Transverse colon (tissue), 4 donors: ENCODE results near the gene SEC14L1. TPM values are rescaled to one million over a fixed set of nuclear protein-coding genes. Genes with fewer than 3 reads are reported as not detected.
A peak's percentile ranks its signal among the peaks of the same experiment; 100 is the strongest.

Experiments
- DNase-seq: peaks from one replicate; pipeline ENCODE4 v3.0.0-alpha.2; 2019
- H3K27ac ChIP-seq, 4 donors: fragments of 200-600 bp; sonication (generic); 2 replicates each; pipeline ENCODE4 v1.5.1; 2016 to 2018; ENCODE audit warnings: inconsistent platforms in 4 of 4
- H3K27me3 ChIP-seq: fragments of 200-600 bp; sonication (generic); 2 replicates; pipeline ENCODE4 v1.5.1; 2017; ENCODE audit warnings: inconsistent platforms
- H3K36me3 ChIP-seq, 4 donors: fragments of 200-600 bp; sonication (generic); 2 replicates each; pipeline ENCODE4 v1.5.1; 2017 to 2019; ENCODE audit warnings: inconsistent platforms in 4 of 4
- H3K4me1 ChIP-seq, 4 donors: fragments of 200-600 bp; sonication (generic); 2 replicates each; pipeline ENCODE4 v1.5.1; 2017 to 2020; ENCODE audit warnings: inconsistent platforms in 4 of 4
- H3K4me3 ChIP-seq, 4 donors: fragments of 200-600 bp; sonication (generic); 1 replicate in 1 of 4; 2 replicates in 3 of 4; pipeline versions ENCODE4 v1.5.1 to v1.6.1; 2017 to 2019; ENCODE audit warnings: inconsistent platforms in 4 of 4
- H3K9me3 ChIP-seq, 2 donors: fragments of 200-600 bp; sonication (generic); 2 replicates each; pipeline ENCODE4 v1.5.1; 2017 to 2019; ENCODE audit warnings: inconsistent platforms in 2 of 2
- CTCF ChIP-seq, 5 experiments: fragments of 200-600 bp in 3 of 5; fragments of 450-650 bp in 2 of 5; sonication (generic) in 3 of 5; IDR thresholded peaks; 1 replicate in 2 of 5; 2 replicates in 3 of 5; pipeline ENCODE4 v1.5.1; 2016 to 2017; ENCODE audit warnings: antibody characterized with exemption in 5 of 5, inconsistent platforms in 3 of 5, mild to moderate bottlenecking in 2 of 5, moderate library complexity in 1 of 5
- EP300 ChIP-seq: sonication (generic); formaldehyde crosslinking; IDR thresholded peaks from one replicate; pipeline ENCODE4 v1.6.1; 2017; ENCODE audit warnings: antibody characterized with exemption, low read depth
- POLR2A ChIP-seq: fragments of 450-650 bp; IDR thresholded peaks from one replicate; pipeline ENCODE4 v1.6.1; 2016; ENCODE audit warnings: antibody characterized with exemption, mild to moderate bottlenecking, moderate library complexity
- POLR2AphosphoS5 ChIP-seq, 3 donors: sonication (generic); formaldehyde crosslinking; IDR thresholded peaks; one replicate each; pipeline ENCODE4 v1.6.1; 2016; ENCODE audit warnings: antibody characterized with exemption in 3 of 3
- WGBS, 2 donors: methylation state at CpG; one replicate each; pipeline ENCODE4 v1.1.5; 2018; ENCODE audit warnings: low coverage in 1 of 2; 5-methylcytosine and 5-hydroxymethylcytosine counted together
- in situ Hi-C, 4 donors: fragments of 200-750 bp; cut with MboI; loops; one replicate each; pipeline versions ENCODE4 v1.15.0 to v1.15.1; 2017; ENCODE audit warnings: low sequenced_read_pairs in 3 of 4, low pct_ligation_motif_present in 1 of 4, low pct_unique_long_range_greater_than_20kb in 1 of 4
- intact Hi-C: fragments of 100-400 bp; cut with DNase I; formaldehyde crosslinking; loops from one replicate; pipeline ENCODE4 v1.15.1; 2023; ENCODE audit warnings: low total_unique reads
- total RNA-seq, 4 donors: library from RNA; depleted of rRNA; stranded (reverse); fragments of >200 nt; gene quantifications; one replicate each; pipeline ENCODE4 v1.1.0, GENCODE V29; 2016

SEC14L1 gene
- total RNA-seq, 4 donors from 2014 or later = 16.8 to 34.6 (median 23.8) TPM

DNA sequence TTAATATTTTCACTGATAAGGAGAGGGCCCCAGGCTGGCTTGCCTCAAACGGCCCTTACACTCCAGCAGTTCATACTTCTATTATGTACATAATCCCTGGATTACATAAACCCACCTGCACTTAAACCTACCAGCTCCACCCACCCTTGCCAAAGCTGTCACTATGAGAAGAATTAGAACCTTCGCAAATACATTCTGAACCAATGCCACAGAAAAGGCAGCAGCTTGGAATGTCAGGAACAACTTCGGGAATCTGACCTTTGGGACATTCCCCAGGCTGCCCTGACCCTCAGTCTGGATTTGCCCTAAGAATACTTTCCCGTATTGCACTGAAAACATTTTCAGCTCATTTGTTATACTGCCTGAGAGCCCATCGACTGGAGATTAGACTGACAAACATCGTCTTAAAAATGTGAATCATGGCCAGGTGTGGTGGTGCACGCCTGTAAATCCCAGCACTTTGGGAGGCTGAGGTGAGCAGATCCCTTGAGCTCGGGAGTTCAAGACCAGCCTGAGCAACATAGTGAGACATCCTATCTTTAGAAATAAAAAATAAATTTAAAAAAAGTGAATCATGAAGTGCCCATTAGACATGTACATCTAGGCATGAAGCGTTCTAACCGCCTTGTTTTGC is 21.0 kb upstream of the SEC14L1 start:
- Histone ChIP-seq H3K27me3 (no peaks in the 10 kb centered on the region), H3K9me3 (no peaks in the 10 kb centered on the region), H3K4me1 (peaks cover 0 to 21% (median 3%) of the 10 kb centered on the region in 4 donors), H3K27ac (no peak overlapping the region), H3K36me3 (no peaks in the 10 kb centered on the region), H3K4me3 (no peak overlapping the region)
- TF ChIP-seq POLR2AphosphoS5 (IDR thresholded peaks at IDR 0.05) (no peak), EP300 (no peak), CTCF (IDR thresholded peaks at IDR 0.05) (no peak), POLR2A (no peak)
- intact Hi-C loops = no loop called here
- in situ Hi-C loops = no loop called here
- 68 to 90% methylated on average over 10 of the region's 10 CpGs for WGBS, 2 donors
- DNase-seq = no peak

DNA sequence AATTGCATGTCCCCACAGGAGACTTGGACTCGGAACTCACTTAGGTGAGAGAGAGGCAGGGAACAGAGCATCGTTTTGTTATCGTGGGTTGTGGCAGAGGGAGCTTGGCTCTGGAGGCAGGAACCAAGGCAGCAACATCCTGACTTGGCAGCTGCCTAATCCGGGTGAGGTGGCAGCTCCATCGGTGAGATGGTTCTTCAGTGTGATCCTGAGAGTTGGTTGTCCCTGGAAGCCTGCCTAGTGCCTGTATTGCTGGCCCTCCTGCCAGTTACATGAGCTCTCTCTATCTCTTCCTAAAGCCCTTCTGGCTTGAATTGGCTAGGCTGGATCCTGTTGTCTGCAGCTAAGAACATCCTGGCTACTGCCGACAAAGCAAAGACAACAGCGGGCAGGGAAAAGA is 19.9 kb upstream of the SEC14L1 start:
- intact Hi-C loops = no loop called here
- in situ Hi-C loops = no loop called here
- H3K36me3 ChIP-seq = no peaks in the 10 kb centered on the region

GRCh38 chr17:77124192-77124889 is 16.4 kb upstream of the SEC14L1 start:
- TF ChIP-seq EP300 = no peak
- peak in 1 of 3 donors; percentile 20 for TF ChIP-seq POLR2AphosphoS5 (IDR thresholded peaks at IDR 0.05)
- intact Hi-C loops = no loop called here
- no peaks in the 10 kb centered on the region for H3K27me3 ChIP-seq
- no peaks in the 10 kb centered on the region for H3K9me3 ChIP-seq
- DNase-seq = no peak
- in situ Hi-C loops = no loop called here
- H3K36me3 ChIP-seq = no peaks in the 10 kb centered on the region
- H3K27ac ChIP-seq = peak overlapping the region; percentile 38 to 58 (median 44)
- H3K4me1 ChIP-seq = peaks cover 0 to 30% (median 7%) of the 10 kb centered on the region in 4 donors
- no peak overlapping the region for H3K4me3 ChIP-seq
- WGBS, 2 donors = 74 to 79% methylated on average over 15 of the region's 15 CpGs

More for the DNA sequence above, 19.9 kb upstream of the SEC14L1 start:
- DNase-seq = no peak
- Histone ChIP-seq H3K9me3 (no peaks in the 10 kb centered on the region), H3K27ac (peak overlapping the region; percentile 46 to 57 (median 49)), H3K4me1 (peaks cover 3 to 18% (median 8%) of the 10 kb centered on the region in 4 donors), H3K4me3 (no peak overlapping the region), H3K27me3 (no peaks in the 10 kb centered on the region)
- TF ChIP-seq POLR2A (no peak), EP300 (no peak), CTCF (IDR thresholded peaks at IDR 0.05) (no peak), POLR2AphosphoS5 (IDR thresholded peaks at IDR 0.05) (no peak)
- 90% methylated on average over 7 of the region's 7 CpGs; no CpG with 5 or more reads in 1 of the 2 donors for WGBS, 2 donors

DNA sequence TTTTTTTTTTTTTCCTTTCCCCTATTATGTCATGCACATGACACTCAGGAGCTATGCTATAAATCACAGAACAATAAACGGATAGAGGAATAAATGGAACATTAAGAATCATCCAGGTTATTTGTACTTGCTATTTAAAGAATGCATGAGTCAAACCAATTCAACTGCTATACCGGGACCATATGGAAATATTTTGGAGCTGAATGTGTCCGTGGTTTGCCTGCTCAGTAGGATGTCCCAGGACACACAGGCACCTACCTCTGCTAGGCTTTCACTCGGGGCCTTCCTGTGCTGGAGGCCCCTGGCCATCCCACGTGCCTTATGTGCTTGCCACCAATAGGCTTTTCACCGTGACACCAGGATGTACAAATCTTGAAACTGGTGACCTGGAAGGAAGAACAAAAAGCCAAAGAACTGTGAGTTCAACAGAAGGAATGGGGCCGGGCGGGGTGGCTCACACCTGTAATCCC is 15.3 kb upstream of the SEC14L1 start:
- Histone ChIP-seq H3K27me3 (no peaks in the 10 kb centered on the region), H3K27ac (peak overlapping the region in 2 of 4 donors; percentile 51 to 58), H3K36me3 (no peaks in the 10 kb centered on the region), H3K9me3 (no peaks in the 10 kb centered on the region), H3K4me1 (peaks cover 0 to 40% (median 7%) of the 10 kb centered on the region in 4 donors), H3K4me3 (no peak overlapping the region)
- WGBS, 2 donors = 51 to 61% methylated on average over 5 to 8 of the region's 8 CpGs
- in situ Hi-C loops (no loop called here), intact Hi-C loops (no loop called here)
- TF ChIP-seq EP300 = no peak
- TF ChIP-seq POLR2AphosphoS5 (IDR thresholded peaks at IDR 0.05) = no peak
- TF ChIP-seq CTCF (IDR thresholded peaks at IDR 0.05) = no peak
- no peak for TF ChIP-seq POLR2A
- DNase-seq = no peak
